NT2/D1 (cell line): ENCODE results near the gene GRIN3B.

Experiments used
- SUZ12 ChIP-seq: IDR thresholded peaks from 2 replicates; pipeline ENCODE4 v1.6.1; 2011; ENCODE audit not compliant: insufficient read length, insufficient read depth; ENCODE audit errors: extremely low read depth
- YY1 ChIP-seq: IDR thresholded peaks from 2 replicates; pipeline ENCODE4 v1.6.1; 2011; ENCODE audit not compliant: insufficient read length, insufficient read depth
- ZNF274 ChIP-seq: IDR thresholded peaks from 2 replicates; pipeline ENCODE4 v1.6.1; 2011; ENCODE audit warnings: mild to moderate bottlenecking, low read depth, low read length

DNA sequence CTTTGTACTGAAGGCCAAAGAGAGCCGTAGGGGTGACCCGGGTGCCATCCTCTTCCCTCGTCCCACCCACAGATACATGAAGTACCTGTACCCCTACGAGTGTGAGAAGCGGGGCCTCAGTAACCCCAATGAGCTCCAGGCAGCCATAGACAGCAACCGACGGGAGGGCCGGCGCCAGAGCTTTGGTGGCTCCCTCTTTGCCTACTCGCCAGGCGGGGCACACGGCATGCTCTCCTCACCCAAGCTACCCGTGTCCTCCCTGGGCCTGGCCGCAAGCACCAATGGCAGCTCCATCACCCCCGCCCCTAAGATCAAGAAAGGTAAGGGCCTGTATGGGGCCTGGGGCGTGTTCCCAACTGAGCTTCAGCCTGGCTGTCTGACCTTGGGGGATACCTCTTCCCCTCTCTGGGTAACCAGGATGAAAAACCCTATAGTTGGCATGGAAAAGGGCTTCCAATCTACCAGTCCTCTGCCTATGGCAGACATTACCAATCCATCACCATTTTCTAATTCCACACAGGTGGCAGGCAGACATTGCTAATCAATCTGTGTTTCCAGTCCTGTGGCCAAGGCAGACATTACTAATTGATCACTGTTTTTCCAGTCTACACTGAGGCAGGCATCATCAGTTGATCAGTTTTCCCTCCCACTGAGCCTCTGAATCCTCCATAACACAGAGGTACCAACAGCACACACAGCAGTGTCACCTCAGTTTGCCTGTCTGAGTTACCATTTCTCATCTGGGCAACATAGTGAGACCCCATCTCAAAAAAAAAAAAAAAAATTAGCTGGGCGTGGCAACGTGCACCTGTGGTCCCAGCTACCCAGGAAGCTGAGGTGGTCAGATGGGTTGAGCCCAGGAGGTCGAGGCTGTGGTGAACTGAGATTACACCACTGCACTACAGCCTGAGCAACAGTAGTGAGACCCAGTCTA, 35.2 kb upstream of the GRIN3B start:
- TF ChIP-seq SUZ12 (no peak), ZNF274 (no peak), YY1 (no peak)
